Gastroesophageal sphincter (tissue), 4 donors: ENCODE results near the gene PRKAR1B. TPM values are rescaled to one million over a fixed set of nuclear protein-coding genes. Genes with fewer than 3 reads are reported as not detected.

Source experiments
- ATAC-seq: fragments of 150-250 bp; one replicate; pipeline ENCODE4 v1.9.1; 2016; ENCODE audit warnings: mild to moderate bottlenecking, moderate library complexity
- H3K27ac ChIP-seq, 4 donors: fragments of 200-600 bp; sonication (generic) in 3 of 4; 1 replicate in 3 of 4; 2 replicates in 1 of 4; pipeline ENCODE4 v1.5.1; 2016 to 2019
- H3K27me3 ChIP-seq: fragments of 200-600 bp; sonication (generic); one replicate; pipeline ENCODE4 v1.5.1; 2019
- H3K36me3 ChIP-seq, 2 donors: fragments of 200-600 bp; sonication (generic); one replicate each; pipeline ENCODE4 v1.5.1; 2019; ENCODE audit warnings: control low read depth in 1 of 2
- H3K4me1 ChIP-seq, 3 donors: fragments of 200-600 bp; sonication (generic); 1 replicate in 2 of 3; 2 replicates in 1 of 3; pipeline ENCODE4 v1.5.1; 2016 to 2019; ENCODE audit warnings: control low read depth in 2 of 3
- H3K4me3 ChIP-seq, 2 donors: fragments of 200-600 bp; sonication (generic); one replicate each; pipeline ENCODE4 v1.5.1; 2019; ENCODE audit warnings: mild to moderate bottlenecking in 1 of 2, moderate library complexity in 1 of 2
- H3K9me3 ChIP-seq, 3 donors: fragments of 200-600 bp; sonication (generic); one replicate each; pipeline ENCODE4 v1.5.1; 2017 to 2019; ENCODE audit warnings: control low read depth in 2 of 3
- EP300 ChIP-seq: sonication (generic); formaldehyde crosslinking; IDR thresholded peaks from one replicate; pipeline ENCODE4 v1.6.1; 2017; ENCODE audit warnings: antibody characterized with exemption, mild to moderate bottlenecking
- POLR2A ChIP-seq, 2 donors: fragments of 450-650 bp; IDR thresholded peaks; one replicate each; pipeline ENCODE4 v1.6.1; 2017; ENCODE audit warnings: antibody characterized with exemption in 2 of 2, mild to moderate bottlenecking in 2 of 2, moderate library complexity in 1 of 2
- POLR2AphosphoS5 ChIP-seq: sonication (generic); formaldehyde crosslinking; IDR thresholded peaks from one replicate; pipeline ENCODE4 v1.6.1; 2017; ENCODE audit warnings: antibody characterized with exemption
- WGBS, 2 donors: methylation state at CpG; one replicate each; pipeline ENCODE4 v1.1.5; 2018; ENCODE audit warnings: low coverage in 1 of 2; 5-methylcytosine and 5-hydroxymethylcytosine counted together
- total RNA-seq, 4 donors: library from RNA; depleted of rRNA; stranded (reverse); fragments of >200 nt; gene quantifications; one replicate each; pipeline ENCODE4 v1.1.0, GENCODE V29; 2016
- TF ChIP-seq, protein P1 (sequence below), 4 experiments: fragments of 200-600 bp in 2 of 4; fragments of 450-650 bp in 2 of 4; sonication (generic) in 1 of 4; IDR thresholded peaks; one replicate each; pipeline ENCODE4 v1.5.1; 2017 to 2019; ENCODE audit warnings: antibody characterized with exemption in 4 of 4, mild to moderate bottlenecking in 2 of 4, moderate library complexity in 2 of 4

The PRKAR1B gene
- total RNA-seq, 4 donors from 2014 or later: 11.6 to 39.1 (median 24.8) TPM

DNA sequence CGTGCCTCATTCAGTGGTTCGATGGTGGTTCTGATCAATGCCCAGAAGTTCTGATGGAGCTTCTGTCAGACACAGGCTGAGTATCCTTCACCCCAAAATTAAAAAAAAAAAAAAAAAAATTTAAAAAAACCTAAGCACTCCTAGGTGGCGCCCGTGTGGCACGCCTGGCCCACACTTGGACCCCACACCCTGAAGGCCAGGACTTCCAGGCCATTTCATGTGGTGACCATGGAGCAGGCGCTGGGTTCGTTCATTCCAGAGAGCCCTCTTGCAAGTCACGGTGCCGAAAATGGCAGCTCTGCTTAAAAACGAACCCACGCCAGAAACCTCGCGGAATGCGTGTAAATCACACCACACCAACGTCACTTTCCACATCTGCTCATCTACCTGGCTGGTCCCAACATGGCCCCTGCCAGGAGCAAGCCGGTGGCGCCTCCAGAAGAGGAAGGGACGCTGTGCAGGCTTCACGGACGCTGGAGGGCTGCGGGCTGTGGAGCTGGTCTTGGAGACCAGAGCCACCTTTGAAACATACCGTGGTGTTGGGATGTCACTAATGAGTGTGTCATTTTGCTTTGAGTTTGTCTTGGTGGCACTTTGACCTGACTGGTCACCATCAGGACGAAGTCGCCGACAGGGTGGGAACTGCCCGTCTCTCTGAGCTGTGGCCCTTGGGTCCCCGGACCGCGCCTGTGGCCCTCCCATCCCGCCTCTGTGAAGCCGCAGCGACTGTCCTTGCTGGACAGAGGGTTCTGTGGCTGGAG, 46.0 kb upstream of the PRKAR1B start:
- no peaks in the 10 kb centered on the region for H3K9me3 ChIP-seq
- peaks cover 0 to 55% of the 10 kb centered on the region in 2 donors for H3K36me3 ChIP-seq
- H3K27me3 ChIP-seq: no peaks in the 10 kb centered on the region
- no peak for ATAC-seq
- H3K4me3 ChIP-seq: no peak overlapping the region
- peak overlapping the region in 3 of 4 donors; percentile 84 to 90 (median 87) for H3K27ac ChIP-seq
- 90 to 96% methylated on average over 4 to 14 of the region's 32 CpGs for WGBS, 2 donors
- TF ChIP-seq EP300: no peak
- no peak for TF ChIP-seq POLR2AphosphoS5
- TF ChIP-seq, protein P1, sequence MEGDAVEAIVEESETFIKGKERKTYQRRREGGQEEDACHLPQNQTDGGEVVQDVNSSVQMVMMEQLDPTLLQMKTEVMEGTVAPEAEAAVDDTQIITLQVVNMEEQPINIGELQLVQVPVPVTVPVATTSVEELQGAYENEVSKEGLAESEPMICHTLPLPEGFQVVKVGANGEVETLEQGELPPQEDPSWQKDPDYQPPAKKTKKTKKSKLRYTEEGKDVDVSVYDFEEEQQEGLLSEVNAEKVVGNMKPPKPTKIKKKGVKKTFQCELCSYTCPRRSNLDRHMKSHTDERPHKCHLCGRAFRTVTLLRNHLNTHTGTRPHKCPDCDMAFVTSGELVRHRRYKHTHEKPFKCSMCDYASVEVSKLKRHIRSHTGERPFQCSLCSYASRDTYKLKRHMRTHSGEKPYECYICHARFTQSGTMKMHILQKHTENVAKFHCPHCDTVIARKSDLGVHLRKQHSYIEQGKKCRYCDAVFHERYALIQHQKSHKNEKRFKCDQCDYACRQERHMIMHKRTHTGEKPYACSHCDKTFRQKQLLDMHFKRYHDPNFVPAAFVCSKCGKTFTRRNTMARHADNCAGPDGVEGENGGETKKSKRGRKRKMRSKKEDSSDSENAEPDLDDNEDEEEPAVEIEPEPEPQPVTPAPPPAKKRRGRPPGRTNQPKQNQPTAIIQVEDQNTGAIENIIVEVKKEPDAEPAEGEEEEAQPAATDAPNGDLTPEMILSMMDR (IDR thresholded peaks at IDR 0.05): no peak
- TF ChIP-seq POLR2A (IDR thresholded peaks at IDR 0.05): no peak
- H3K4me1 ChIP-seq: peaks cover 0 to 58% (median 16%) of the 10 kb centered on the region in 3 donors

DNA sequence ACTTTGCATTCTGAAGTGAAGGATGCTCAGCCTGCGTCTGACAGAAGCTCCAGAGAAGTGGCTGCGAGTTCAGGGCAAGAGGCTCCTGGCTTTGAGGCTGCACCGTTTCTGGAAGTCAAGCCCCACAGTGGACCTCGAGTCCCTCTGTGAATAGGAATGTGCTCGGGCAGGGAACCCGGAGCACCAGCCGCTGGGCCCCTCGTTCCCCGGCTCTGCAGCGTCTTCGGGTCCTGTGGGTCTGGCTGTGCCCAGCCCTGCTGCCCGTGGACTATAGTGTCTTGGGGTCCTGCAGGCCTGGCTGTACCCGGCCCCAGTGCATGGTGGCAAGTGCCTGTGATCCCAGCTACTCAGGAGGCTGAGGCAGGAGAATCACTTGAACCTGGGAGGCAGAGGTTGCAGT, 45.3 kb upstream of the PRKAR1B start:
- Histone ChIP-seq H3K36me3 (peaks cover 0 to 53% of the 10 kb centered on the region in 2 donors), H3K9me3 (no peaks in the 10 kb centered on the region), H3K27me3 (no peaks in the 10 kb centered on the region), H3K27ac (peak overlapping the region in 3 of 4 donors; percentile 84 to 90 (median 87)), H3K4me1 (peaks cover 0 to 59% (median 16%) of the 10 kb centered on the region in 3 donors), H3K4me3 (no peak overlapping the region)
- no CpG with 5 or more reads among the region's 13 CpGs for WGBS, 2 donors
- no peak for TF ChIP-seq POLR2AphosphoS5
- TF ChIP-seq POLR2A (IDR thresholded peaks at IDR 0.05): no peak
- TF ChIP-seq, protein P1 (IDR thresholded peaks at IDR 0.05): no peak
- TF ChIP-seq EP300: no peak
- no peak for ATAC-seq

DNA sequence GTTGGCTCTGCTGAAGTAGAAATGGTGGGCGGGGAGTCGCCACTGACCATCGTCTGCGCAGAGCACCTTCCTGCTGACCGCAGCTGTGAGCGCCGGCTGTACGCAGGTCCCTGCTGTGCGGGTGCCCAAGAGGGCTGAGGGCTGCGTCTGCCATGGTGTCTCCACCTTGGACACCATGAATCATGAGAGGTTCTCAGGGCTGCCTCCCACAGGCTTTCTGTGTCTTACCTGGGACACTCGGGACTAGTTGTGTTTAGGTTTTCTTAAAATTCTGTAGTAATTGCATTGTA, 44.9 kb upstream of the PRKAR1B start:
- peak; percentile 2 for ATAC-seq
- peaks cover 0 to 59% (median 16%) of the 10 kb centered on the region in 3 donors for H3K4me1 ChIP-seq
- no peaks in the 10 kb centered on the region for H3K27me3 ChIP-seq
- 23 to 57% methylated on average over 6 of the region's 11 CpGs for WGBS, 2 donors
- H3K9me3 ChIP-seq: no peaks in the 10 kb centered on the region
- H3K36me3 ChIP-seq: peaks cover 0 to 50% of the 10 kb centered on the region in 2 donors
- TF ChIP-seq POLR2A (IDR thresholded peaks at IDR 0.05) (no peak), POLR2AphosphoS5 (no peak), EP300 (no peak)
- TF ChIP-seq, protein P1 (IDR thresholded peaks at IDR 0.05): no peak
- peak overlapping the region; percentile 55 to 90 (median 86) for H3K27ac ChIP-seq
- no peak overlapping the region for H3K4me3 ChIP-seq

DNA sequence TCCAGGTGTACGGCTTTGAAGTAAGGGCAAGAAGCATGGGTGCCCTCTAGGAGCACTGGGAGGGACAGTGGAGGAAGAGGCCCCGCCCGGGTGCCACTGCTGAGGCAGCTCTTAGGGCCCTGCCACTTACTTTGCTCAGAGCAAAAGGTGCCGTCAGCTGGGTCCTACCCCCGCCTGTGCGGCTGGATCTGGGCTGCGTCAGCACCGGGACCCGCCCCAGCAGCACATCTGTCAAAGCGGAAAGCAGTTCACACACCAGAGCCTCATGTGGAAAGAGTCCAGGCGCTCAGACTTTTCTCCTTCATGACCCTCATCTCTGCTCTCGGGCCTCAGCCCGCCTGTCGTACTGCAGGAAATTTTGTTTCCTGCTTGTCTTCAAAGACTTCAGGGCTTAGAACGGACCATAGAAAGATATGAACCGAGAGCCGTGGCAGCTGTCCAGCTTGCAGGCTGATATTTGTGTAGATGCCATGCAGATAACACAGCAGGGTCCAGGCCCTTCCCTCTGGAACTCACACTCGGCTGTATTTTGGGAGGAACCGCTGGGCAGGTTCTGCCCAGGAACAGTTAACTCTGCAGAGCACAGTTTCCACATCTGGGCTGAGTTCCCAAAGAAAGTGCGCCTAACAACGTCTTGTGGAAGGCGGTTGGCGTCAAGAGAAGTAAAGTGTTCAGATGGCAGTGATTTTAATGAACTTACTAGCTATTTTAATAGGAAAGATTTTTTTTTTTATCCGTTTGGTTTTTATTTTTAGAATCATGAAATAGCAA, 44.3 kb upstream of the PRKAR1B start:
- WGBS, 2 donors: 9 to 13% methylated on average over 7 to 11 of the region's 24 CpGs
- peaks cover 0 to 59% (median 16%) of the 10 kb centered on the region in 3 donors for H3K4me1 ChIP-seq
- ATAC-seq: peak; percentile 86
- no peaks in the 10 kb centered on the region for H3K9me3 ChIP-seq
- H3K27ac ChIP-seq: peak overlapping the region; percentile 55 to 90 (median 86)
- peak overlapping the region in 1 of 2 donors; percentile 17 for H3K4me3 ChIP-seq
- peak; percentile 11 for TF ChIP-seq EP300
- TF ChIP-seq POLR2AphosphoS5: peak; percentile 82
- TF ChIP-seq, protein P1 (IDR thresholded peaks at IDR 0.05): no peak
- H3K27me3 ChIP-seq: no peaks in the 10 kb centered on the region
- peaks cover 0 to 48% of the 10 kb centered on the region in 2 donors for H3K36me3 ChIP-seq
